ENCODE results near the gene PARVA. TPM values are rescaled to one million over a fixed set of nuclear protein-coding genes. Genes with fewer than 3 reads are reported as not detected.

Gene PARVA
- total and polyA plus RNA-seq, 4 donors: 3.1 to 11.7 (median 11.2) TPM

- TF ChIP-seq, protein P1, sequence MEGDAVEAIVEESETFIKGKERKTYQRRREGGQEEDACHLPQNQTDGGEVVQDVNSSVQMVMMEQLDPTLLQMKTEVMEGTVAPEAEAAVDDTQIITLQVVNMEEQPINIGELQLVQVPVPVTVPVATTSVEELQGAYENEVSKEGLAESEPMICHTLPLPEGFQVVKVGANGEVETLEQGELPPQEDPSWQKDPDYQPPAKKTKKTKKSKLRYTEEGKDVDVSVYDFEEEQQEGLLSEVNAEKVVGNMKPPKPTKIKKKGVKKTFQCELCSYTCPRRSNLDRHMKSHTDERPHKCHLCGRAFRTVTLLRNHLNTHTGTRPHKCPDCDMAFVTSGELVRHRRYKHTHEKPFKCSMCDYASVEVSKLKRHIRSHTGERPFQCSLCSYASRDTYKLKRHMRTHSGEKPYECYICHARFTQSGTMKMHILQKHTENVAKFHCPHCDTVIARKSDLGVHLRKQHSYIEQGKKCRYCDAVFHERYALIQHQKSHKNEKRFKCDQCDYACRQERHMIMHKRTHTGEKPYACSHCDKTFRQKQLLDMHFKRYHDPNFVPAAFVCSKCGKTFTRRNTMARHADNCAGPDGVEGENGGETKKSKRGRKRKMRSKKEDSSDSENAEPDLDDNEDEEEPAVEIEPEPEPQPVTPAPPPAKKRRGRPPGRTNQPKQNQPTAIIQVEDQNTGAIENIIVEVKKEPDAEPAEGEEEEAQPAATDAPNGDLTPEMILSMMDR (IDR thresholded peaks at IDR 0.05; ENCODE audit: low read depth, low read length, missing input control): no peak
- TF ChIP-seq YY1 (IDR thresholded peaks at IDR 0.05) (no peak), TAF1 (conservative IDR thresholded peaks at IDR 0.05) (no peak), HNF4A (conservative IDR thresholded peaks at IDR 0.05) (peak in 1 of 2 donors; percentile 37), NR2F2 (IDR thresholded peaks at IDR 0.05) (no peak), JUND (IDR thresholded peaks at IDR 0.05) (no peak), MAX (IDR thresholded peaks at IDR 0.05) (peak; percentile 58), FOXA2 (IDR thresholded peaks at IDR 0.05) (peak; percentile 36)
Observed at GRCh38 chr11:12534549-12534948, 157.2 kb downstream of the PARVA start (continued).

- WGBS: 92% methylated on average over 3 of the region's 3 CpGs
Observed at GRCh38 chr11:12535321-12535720, 157.9 kb downstream of the PARVA start.

More at GRCh38 chr11:12535321-12535720, 157.9 kb downstream of the PARVA start:
- Histone ChIP-seq H3K27me3 (ENCODE audit: control insufficient read depth in 4 of 4, insufficient read depth in 4 of 4, low read length in 3 of 4) (no peaks in the 10 kb centered on the region), H3K36me3 (ENCODE audit: control insufficient read depth in 4 of 4, insufficient read depth in 3 of 4, low read depth in 1 of 4, low read length in 3 of 4) (no peaks in the 10 kb centered on the region), H3K9ac (ENCODE audit: low read depth in 1 of 2, low read length in 2 of 2) (no peak overlapping the region), H3K9me3 (ENCODE audit: control insufficient read depth in 4 of 4, low read length in 3 of 4) (no peaks in the 10 kb centered on the region), H3K4me1 (ENCODE audit: control insufficient read depth in 4 of 4, insufficient read depth in 4 of 4, low read length in 3 of 4) (peaks cover 1 to 15% (median 6%) of the 10 kb centered on the region in 4 donors), H3K4me3 (ENCODE audit: low read depth in 1 of 3, low read length in 3 of 3) (no peak overlapping the region), H3K27ac (ENCODE audit: low read depth in 1 of 2, low read length in 2 of 2) (no peak overlapping the region)
- TF ChIP-seq REST (IDR thresholded peaks at IDR 0.05) (no peak), JUND (IDR thresholded peaks at IDR 0.05) (no peak), FOXA2 (IDR thresholded peaks at IDR 0.05) (no peak), FOXA1 (IDR thresholded peaks at IDR 0.05) (no peak), TAF1 (conservative IDR thresholded peaks at IDR 0.05) (no peak), HNF4A (conservative IDR thresholded peaks at IDR 0.05) (no peak), GABPA (IDR thresholded peaks at IDR 0.05 in 1 of 2, conservative IDR thresholded peaks at IDR 0.05 in 1 of 2) (no peak), MAX (IDR thresholded peaks at IDR 0.05) (no peak), EGR1 (IDR thresholded peaks at IDR 0.05; ENCODE audit: low read depth in 2 of 2) (no peak), RXRA (IDR thresholded peaks at IDR 0.05) (no peak), NR2F2 (IDR thresholded peaks at IDR 0.05) (no peak), ATF3 (IDR thresholded peaks at IDR 0.05) (no peak), SP1 (IDR thresholded peaks at IDR 0.05) (no peak), HNF4G (IDR thresholded peaks at IDR 0.05) (no peak)
- TF ChIP-seq, protein P1 (IDR thresholded peaks at IDR 0.05; ENCODE audit: low read depth, low read length, missing input control): no peak
- TF ChIP-seq, protein P2, sequence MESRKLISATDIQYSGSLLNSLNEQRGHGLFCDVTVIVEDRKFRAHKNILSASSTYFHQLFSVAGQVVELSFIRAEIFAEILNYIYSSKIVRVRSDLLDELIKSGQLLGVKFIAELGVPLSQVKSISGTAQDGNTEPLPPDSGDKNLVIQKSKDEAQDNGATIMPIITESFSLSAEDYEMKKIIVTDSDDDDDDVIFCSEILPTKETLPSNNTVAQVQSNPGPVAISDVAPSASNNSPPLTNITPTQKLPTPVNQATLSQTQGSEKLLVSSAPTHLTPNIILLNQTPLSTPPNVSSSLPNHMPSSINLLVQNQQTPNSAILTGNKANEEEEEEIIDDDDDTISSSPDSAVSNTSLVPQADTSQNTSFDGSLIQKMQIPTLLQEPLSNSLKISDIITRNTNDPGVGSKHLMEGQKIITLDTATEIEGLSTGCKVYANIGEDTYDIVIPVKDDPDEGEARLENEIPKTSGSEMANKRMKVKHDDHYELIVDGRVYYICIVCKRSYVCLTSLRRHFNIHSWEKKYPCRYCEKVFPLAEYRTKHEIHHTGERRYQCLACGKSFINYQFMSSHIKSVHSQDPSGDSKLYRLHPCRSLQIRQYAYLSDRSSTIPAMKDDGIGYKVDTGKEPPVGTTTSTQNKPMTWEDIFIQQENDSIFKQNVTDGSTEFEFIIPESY (IDR thresholded peaks at IDR 0.05): no peak
- no peak for DNase-seq (ENCODE audit: low spot score)

Measured in liver (tissue), 9 donors.